Kidney epithelial cell (primary cell): Measurements from ENCODE around the gene NEDD4. TPM values are rescaled to one million over a fixed set of nuclear protein-coding genes. Genes with fewer than 3 reads are reported as not detected.
A peak's percentile ranks its signal among the peaks of the same experiment; 100 is the strongest.

Experiments
- DNase-seq: peaks from one replicate; pipeline ENCODE4 v3.0.0-alpha.2; 2010; ENCODE audit warnings: low read depth
- H3K27me3 ChIP-seq: 2 replicates; pipeline ENCODE4 v1.6.0; 2011; ENCODE audit warnings: low read length; ENCODE audit not compliant: control insufficient read depth, insufficient read depth
- H3K36me3 ChIP-seq: 2 replicates; pipeline ENCODE4 v1.5.1; 2011; ENCODE audit warnings: low read length; ENCODE audit not compliant: control insufficient read depth, insufficient read depth
- H3K4me3 ChIP-seq: 2 replicates; pipeline ENCODE4 v1.5.1; 2011; ENCODE audit warnings: low read depth, mild to moderate bottlenecking, control low read depth, low read length
- total RNA-seq: library from RNA; depleted of rRNA; stranded (reverse); fragments of >200 nt; gene quantifications from 2 replicates; pipeline ENCODE4 v1.2.3, GENCODE V29; 2015
- TF ChIP-seq, protein P1 (sequence below): IDR thresholded peaks from 2 replicates; pipeline ENCODE4 v1.5.1; 2011; ENCODE audit warnings: mild to moderate bottlenecking, moderate library complexity, low read length, control low read depth, inconsistent platforms; ENCODE audit not compliant: insufficient read depth, poor library complexity, severe bottlenecking

Gene NEDD4
- total RNA-seq, 1 donor from 2014 or later, result 26.8 TPM

GRCh38 chr15:55907797-55908196 is 85.6 kb downstream of the NEDD4 start:
- H3K4me3 ChIP-seq, result no peak overlapping the region
- DNase-seq, result peak; percentile 91
- TF ChIP-seq, protein P1, sequence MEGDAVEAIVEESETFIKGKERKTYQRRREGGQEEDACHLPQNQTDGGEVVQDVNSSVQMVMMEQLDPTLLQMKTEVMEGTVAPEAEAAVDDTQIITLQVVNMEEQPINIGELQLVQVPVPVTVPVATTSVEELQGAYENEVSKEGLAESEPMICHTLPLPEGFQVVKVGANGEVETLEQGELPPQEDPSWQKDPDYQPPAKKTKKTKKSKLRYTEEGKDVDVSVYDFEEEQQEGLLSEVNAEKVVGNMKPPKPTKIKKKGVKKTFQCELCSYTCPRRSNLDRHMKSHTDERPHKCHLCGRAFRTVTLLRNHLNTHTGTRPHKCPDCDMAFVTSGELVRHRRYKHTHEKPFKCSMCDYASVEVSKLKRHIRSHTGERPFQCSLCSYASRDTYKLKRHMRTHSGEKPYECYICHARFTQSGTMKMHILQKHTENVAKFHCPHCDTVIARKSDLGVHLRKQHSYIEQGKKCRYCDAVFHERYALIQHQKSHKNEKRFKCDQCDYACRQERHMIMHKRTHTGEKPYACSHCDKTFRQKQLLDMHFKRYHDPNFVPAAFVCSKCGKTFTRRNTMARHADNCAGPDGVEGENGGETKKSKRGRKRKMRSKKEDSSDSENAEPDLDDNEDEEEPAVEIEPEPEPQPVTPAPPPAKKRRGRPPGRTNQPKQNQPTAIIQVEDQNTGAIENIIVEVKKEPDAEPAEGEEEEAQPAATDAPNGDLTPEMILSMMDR, result no peak
- H3K36me3 ChIP-seq, result no peaks in the 10 kb centered on the region
- no peaks in the 10 kb centered on the region for H3K27me3 ChIP-seq

DNA sequence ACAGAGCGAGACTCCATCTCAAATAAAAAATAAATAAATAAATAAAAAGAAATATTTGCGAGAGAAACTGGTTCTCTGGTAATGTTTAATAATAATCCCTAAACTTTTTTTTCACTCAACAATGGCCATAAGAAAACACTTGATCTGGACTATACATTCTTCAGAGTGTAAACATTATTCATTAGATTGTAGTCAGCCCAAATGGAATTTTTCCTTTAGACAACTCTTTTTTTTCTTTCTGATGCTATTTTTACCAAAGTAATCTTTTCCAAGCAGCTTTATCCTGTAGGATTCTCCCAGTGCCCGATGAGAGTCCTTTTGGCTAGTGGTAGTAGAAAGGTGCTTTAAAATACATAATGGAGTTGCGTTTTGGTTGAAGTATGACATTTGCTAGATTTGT is 90.4 kb downstream of the NEDD4 start:
- TF ChIP-seq, protein P1, result no peak
- H3K27me3 ChIP-seq, result no peaks in the 10 kb centered on the region
- H3K4me3 ChIP-seq, result no peak overlapping the region
- H3K36me3 ChIP-seq, result no peaks in the 10 kb centered on the region
- no peak for DNase-seq

GRCh38 chr15:55900019-55900418 is 93.4 kb downstream of the NEDD4 start:
- no peaks in the 10 kb centered on the region for H3K36me3 ChIP-seq
- H3K4me3 ChIP-seq, result no peak overlapping the region
- TF ChIP-seq, protein P1, result no peak
- DNase-seq, result no peak
- no peaks in the 10 kb centered on the region for H3K27me3 ChIP-seq

DNA sequence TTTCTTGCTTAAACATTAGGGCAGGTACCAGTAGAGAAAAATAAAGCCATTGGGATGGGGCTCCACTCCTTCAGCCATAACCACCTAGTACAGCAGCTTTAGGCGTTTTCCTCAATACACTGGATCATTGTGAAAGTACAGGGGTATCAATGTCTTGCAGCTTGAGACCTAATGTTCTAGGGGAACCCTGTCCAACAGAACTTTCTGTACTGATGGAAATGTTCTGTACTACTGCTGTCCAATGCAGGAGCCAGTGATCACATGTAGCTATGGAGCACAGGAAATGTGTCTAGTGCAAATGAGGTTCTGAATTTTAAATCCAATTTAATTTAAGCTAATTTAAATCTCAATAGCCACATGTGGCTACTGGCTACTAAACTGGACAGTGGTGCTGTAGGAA is 93.9 kb downstream of the NEDD4 start:
- no peak overlapping the region for H3K4me3 ChIP-seq
- H3K27me3 ChIP-seq, result no peaks in the 10 kb centered on the region
- no peaks in the 10 kb centered on the region for H3K36me3 ChIP-seq
- TF ChIP-seq, protein P1, result no peak
- no peak for DNase-seq

- DNase-seq, result no peak
Observed at GRCh38 chr15:55897560-55898336, 95.7 kb downstream of the NEDD4 start.

More at GRCh38 chr15:55897560-55898336, 95.7 kb downstream of the NEDD4 start:
- no peaks in the 10 kb centered on the region for H3K27me3 ChIP-seq
- H3K36me3 ChIP-seq, result no peaks in the 10 kb centered on the region
- no peak overlapping the region for H3K4me3 ChIP-seq
- TF ChIP-seq, protein P1, result peak; percentile 92
